ENCODE data around the gene TMEM217. TPM values are rescaled to one million over a fixed set of nuclear protein-coding genes. Genes with fewer than 3 reads are reported as not detected.

TMEM217 gene
- total and polyA plus RNA-seq, 2 of the 4 experiments (the other 2 are of a cell fraction), result 1.4 to 3.5 TPM

GRCh38 chr6:37303091-37303660 lies 45.2 kb upstream of the TMEM217 start:
- DNase-seq (no peak), ATAC-seq (ENCODE audit: low read depth) (no peak)
- Histone ChIP-seq H3K23ac (ENCODE audit: low read depth, low read length) (no peak overlapping the region), H2AK5ac (ENCODE audit: low read depth, low read length) (no peak overlapping the region), H3K18ac (ENCODE audit: low read depth, low read length) (no peak overlapping the region), H3K9me1 (ENCODE audit: insufficient read depth, low read length) (peaks cover 5% of the 10 kb centered on the region; the same call in 1 of the 2 replicates), H3K4me2 (ENCODE audit: low read depth, low read length) (no peak overlapping the region), H4K5ac (ENCODE audit: low read depth, low read length) (no peak overlapping the region), H3K9me3 (ENCODE audit: control insufficient read depth, insufficient read depth, low read length) (no peaks in the 10 kb centered on the region), H3K4ac (ENCODE audit: low read depth, low read length) (no peak overlapping the region), H2BK120ac (ENCODE audit: low read depth, low read length) (no peak overlapping the region), H2AK9ac (replicated peaks; ENCODE audit: low read depth, low read length, poor library complexity) (no peak overlapping the region), H2BK5ac (ENCODE audit: low read depth, low read length, poor library complexity, severe bottlenecking) (no peak overlapping the region), H3K14ac (replicated peaks; ENCODE audit: low read depth, low read length) (no peak overlapping the region), H2BK15ac (ENCODE audit: low read depth, low read length) (no peak overlapping the region; the same call in 2 of the 3 replicates), H3K27ac (ENCODE audit: insufficient read depth, low read length) (no peak overlapping the region), H3K9ac (ENCODE audit: low read depth, low read length) (no peak overlapping the region), H3K4me3 (ENCODE audit: insufficient read depth, low read depth, low read length) (no peak overlapping the region), H3K79me1 (ENCODE audit: low read depth in 1 of 2, low read length in 2 of 2) (0 out of 4 replicates have a peak, but pooled peaks cover 0 to under 1% of the 10 kb centered on the region in 2 experiments), H4K20me1 (ENCODE audit: insufficient read depth, low read length) (no peaks in the 10 kb centered on the region), H3K56ac (ENCODE audit: extremely low read depth, insufficient read depth, low read length) (no peak overlapping the region), H4K91ac (ENCODE audit: insufficient read depth, low read depth, low read length) (no peak overlapping the region), H4K8ac (ENCODE audit: low read depth in 2 of 2, low read length in 2 of 2) (no peak overlapping the region), H3K4me1 (ENCODE audit: control insufficient read depth, insufficient read depth, low read length) (peaks cover 4% of the 10 kb centered on the region), H2BK20ac (ENCODE audit: low read depth, low read length) (no peak overlapping the region), H3K27me3 (ENCODE audit: control insufficient read depth, insufficient read depth, low read length) (no peaks in the 10 kb centered on the region), H2AFZ (replicated peaks; ENCODE audit: low read length, poor library complexity) (no peak overlapping the region), H3K36me3 (ENCODE audit: control insufficient read depth, insufficient read depth, low read length) (peaks cover 22% of the 10 kb centered on the region)
- ChIA-PET POLR2A (ENCODE audit: unreplicated experiment) (no interaction called here), CTCF (interaction anchor here (0.6 to 1.3 kb wide), 5 partner anchors 8 to 27 kb away, joined by 3 to 4 read pairs (median 4); no protein-coding TSS in a partner anchor)
- no peak for TF ChIP-seq MXI1 (IDR thresholded peaks at IDR 0.05; ENCODE audit: borderline replicate concordance, low read depth, low read length)
- TF ChIP-seq BHLHE40 (IDR thresholded peaks at IDR 0.05; ENCODE audit: low read depth, low read length), result no peak
- TF ChIP-seq MAZ (IDR thresholded peaks at IDR 0.05; ENCODE audit: borderline replicate concordance, low read depth, low read length), result no peak
- no peak for TF ChIP-seq SMC3 (IDR thresholded peaks at IDR 0.05; ENCODE audit: low read depth, low read length)
- TF ChIP-seq RCOR1 (IDR thresholded peaks at IDR 0.05; ENCODE audit: insufficient replicate concordance, low read length), result no peak
- no peak for TF ChIP-seq POLR2A (IDR thresholded peaks at IDR 0.05; ENCODE audit: low read depth, low read length)
- no peak for TF ChIP-seq ELK1 (IDR thresholded peaks at IDR 0.05; ENCODE audit: borderline replicate concordance, low read depth, low read length)
- WGBS, 2 experiments (ENCODE audit: extremely low coverage in 2 of 2, insufficient read length in 1 of 2), result 64% methylated on average over 3 of the region's 6 CpGs; no CpG with 5 or more reads in 1 of the 2 experiments
- intact Hi-C loops (cut with micrococcal nuclease), result loop anchor here (2.0 kb wide), 1 partner anchor 390 kb away; no protein-coding TSS in a partner anchor
- no TSS peak for BruUV-seq (replicated peaks)
- dilution Hi-C loops (cut with HindIII; ENCODE audit: low sequenced_read_pairs, unreplicated experiment), result no loop called here
- in situ Hi-C loops (cut with MboI; ENCODE audit: low sequenced_read_pairs), result no loop called here

Measured in IMR-90 (cell line).